WERI-Rb-1 (cell line): Measurements from ENCODE around the gene SLC30A5.
"Not testable (repeated sequence)": the region's sequence is repeated elsewhere in the genome, so short reads cannot be mapped to it uniquely, and the experiment has no call there.

Experiments
- DNase-seq: peaks from one replicate; pipeline ENCODE4 v3.0.0-alpha.2; 2020
- H3K27ac ChIP-seq: fragments of 250-450 bp; sonication (Bioruptor Pico); 2 replicates; pipeline ENCODE4 v1.5.1; 2020; ENCODE audit warnings: mild to moderate bottlenecking, moderate library complexity
- H3K27me3 ChIP-seq: fragments of 250-450 bp; sonication (Bioruptor Pico); 2 replicates; pipeline ENCODE4 v1.5.1; 2021; ENCODE audit warnings: mild to moderate bottlenecking, low read depth, moderate library complexity; ENCODE audit not compliant: insufficient read depth, severe bottlenecking
- H3K36me3 ChIP-seq: fragments of 250-450 bp; sonication (Bioruptor Pico); 2 replicates; pipeline ENCODE4 v1.5.1; 2020; ENCODE audit warnings: mild to moderate bottlenecking, moderate library complexity
- H3K4me3 ChIP-seq: 2 replicates; pipeline ENCODE4 v1.5.1; 2011; ENCODE audit warnings: low read depth, mild to moderate bottlenecking, control low read depth, low read length
- H3K9me3 ChIP-seq: fragments of 250-450 bp; sonication (Bioruptor Pico); 2 replicates; pipeline ENCODE4 v1.5.1; 2021; ENCODE audit warnings: mild to moderate bottlenecking, moderate library complexity; ENCODE audit not compliant: severe bottlenecking
- CTCF ChIP-seq: IDR thresholded peaks from 2 replicates; pipeline ENCODE4 v1.5.1; 2011; ENCODE audit warnings: low read depth, mild to moderate bottlenecking, control low read depth, inconsistent platforms, low read length

Gene SLC30A5

GRCh38 chr5:69090158-69090557, 3.7 kb upstream of the SLC30A5 start:
- no peaks in the 10 kb centered on the region for H3K27me3 ChIP-seq
- DNase-seq, result no peak
- no peak for TF ChIP-seq CTCF
- no peaks in the 10 kb centered on the region for H3K9me3 ChIP-seq
- H3K27ac ChIP-seq, result no peak overlapping the region
- no peak overlapping the region for H3K4me3 ChIP-seq
- H3K36me3 ChIP-seq, result peaks cover 3% of the 10 kb centered on the region

GRCh38 chr5:69091771-69092170, 2.0 kb upstream of the SLC30A5 start:
- no peak overlapping the region for H3K4me3 ChIP-seq
- no peaks in the 10 kb centered on the region for H3K27me3 ChIP-seq
- H3K36me3 ChIP-seq, result peaks cover 16% of the 10 kb centered on the region
- TF ChIP-seq CTCF, result no peak
- no peak for DNase-seq
- no peaks in the 10 kb centered on the region for H3K9me3 ChIP-seq
- no peak overlapping the region for H3K27ac ChIP-seq

GRCh38 chr5:69092969-69093368, 845 bp upstream of the SLC30A5 start:
- H3K27ac ChIP-seq, result no peak overlapping the region
- no peaks in the 10 kb centered on the region for H3K9me3 ChIP-seq
- peaks cover 21% of the 10 kb centered on the region for H3K36me3 ChIP-seq
- H3K4me3 ChIP-seq, result no peak overlapping the region
- no peak for DNase-seq
- TF ChIP-seq CTCF, result no peak
- H3K27me3 ChIP-seq, result no peaks in the 10 kb centered on the region

GRCh38 chr5:69099302-69099701, 5.5 kb downstream of the SLC30A5 start:
- Histone ChIP-seq H3K27ac (no peak overlapping the region), H3K36me3 (peaks cover 53% of the 10 kb centered on the region), H3K9me3 (no peaks in the 10 kb centered on the region), H3K4me3 (no peak overlapping the region), H3K27me3 (no peaks in the 10 kb centered on the region)
- no peak for TF ChIP-seq CTCF
- no peak for DNase-seq

DNA sequence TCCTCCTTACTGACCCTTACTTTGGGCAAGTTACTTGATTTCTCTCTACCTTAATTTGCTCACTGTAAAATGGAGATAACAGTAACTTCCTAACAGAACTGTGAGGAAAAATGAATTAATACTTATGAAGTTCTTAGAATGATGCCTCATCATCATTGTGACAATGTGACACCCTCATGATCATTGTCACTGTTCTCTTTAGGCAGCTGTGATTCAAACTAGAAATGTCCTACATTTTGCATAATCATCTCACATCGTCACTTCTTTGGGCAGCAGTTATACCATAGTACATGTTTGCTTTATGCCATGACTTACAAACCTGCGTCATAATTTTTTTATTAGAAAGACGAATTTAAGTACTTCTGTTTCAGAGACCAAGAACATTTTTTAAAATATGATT, 9.7 kb downstream of the SLC30A5 start:
- Histone ChIP-seq H3K27me3 (no peaks in the 10 kb centered on the region), H3K9me3 (no peaks in the 10 kb centered on the region), H3K36me3 (peaks cover 64% of the 10 kb centered on the region), H3K27ac (no peak overlapping the region), H3K4me3 (no peak overlapping the region)
- no peak for DNase-seq
- no peak for TF ChIP-seq CTCF

- TF ChIP-seq CTCF, result no peak
- Histone ChIP-seq H3K4me3 (no peak overlapping the region), H3K27me3 (no peaks in the 10 kb centered on the region), H3K9me3 (no peaks in the 10 kb centered on the region), H3K36me3 (peaks cover 74% of the 10 kb centered on the region), H3K27ac (no peak overlapping the region)
- DNase-seq, result no peak
These were observed 12.4 kb downstream of the SLC30A5 start for GRCh38 chr5:69105996-69106906.

- H3K36me3 ChIP-seq, result peaks cover 81% of the 10 kb centered on the region
- H3K9me3 ChIP-seq, H3K4me3 ChIP-seq, DNase-seq, H3K27ac ChIP-seq, H3K27me3 ChIP-seq: not testable (repeated sequence)
These were observed 14.6 kb downstream of the SLC30A5 start for GRCh38 chr5:69108367-69108766.
